ENCODE measurements around the gene AZIN2. TPM values are rescaled to one million over a fixed set of nuclear protein-coding genes. Genes with fewer than 3 reads are reported as not detected.

The AZIN2 gene
- total and polyA plus RNA-seq, 2 of the 13 experiments (the other 11 are each of a cell fraction or from before 2014, with no cell fraction given), result 1.7 to 3.5 TPM

GRCh38 chr1:33140153-33141149 lies 59.5 kb downstream of the AZIN2 start:
- no TSS peak for BruUV-seq (replicated peaks)
- Histone ChIP-seq H3K36me3 (replicated peaks in 1 of 2; ENCODE audit: control insufficient read depth in 1 of 2, insufficient read depth in 2 of 2, low read length in 2 of 2) (no peaks in the 10 kb centered on the region), H3K4me2 (ENCODE audit: low read depth, low read length) (peak overlapping the region; percentile 62), H3K27ac (ENCODE audit: extremely low read length, insufficient read depth, low read length) (no peak overlapping the region), H3K27me3 (ENCODE audit: control insufficient read depth in 1 of 2, insufficient read depth in 2 of 2, low read length in 2 of 2) (no peaks in the 10 kb centered on the region), H3K79me2 (ENCODE audit: insufficient read depth, low read length) (no peaks in the 10 kb centered on the region), H3K9ac (ENCODE audit: insufficient read depth, low read depth, low read length) (no peak overlapping the region), H3K9me3 (ENCODE audit: low read length) (no peaks in the 10 kb centered on the region), H3K4me3 (replicated peaks in 1 of 3; ENCODE audit: insufficient read depth in 1 of 3, low read depth in 2 of 3, low read length in 3 of 3) (no peak overlapping the region), H4K20me1 (ENCODE audit: insufficient read depth, low read length) (peaks cover 3% of the 10 kb centered on the region; the same call in 1 of the 2 replicates), H2AFZ (ENCODE audit: low read length) (no peak overlapping the region), H3K4me1 (ENCODE audit: insufficient read depth, low read length) (peaks cover 14% of the 10 kb centered on the region)
- intact Hi-C loops (cut with micrococcal nuclease; ENCODE audit: unreplicated experiment), result no loop called here
- peak; percentile 72 for FAIRE-seq
- in situ Hi-C loops (cut with HindIII; ENCODE audit: extremely low pct_ligation_motif_present, low pct_unique_long_range_greater_than_20kb), result no loop called here
- peak; percentile 32 for DNase-seq (ENCODE audit: low spot score)
- ChIA-PET CTCF (ENCODE audit: low intra/inter-chr PET ratio, low total read pairs) (no interaction called here), POLR2A (interaction anchor here (2.4 kb wide), 1 partner anchor 12 kb away, joined by 19 read pairs; no protein-coding TSS in a partner anchor)
- ATAC-seq, result peak; percentile 93
- WGBS (ENCODE audit: low lambda C conversion rate), result 18% methylated on average over 7 of the region's 9 CpGs
- TF ChIP-seq MTA3 (CRISPR knock-in tag; IDR thresholded peaks at IDR 0.05) (no peak), ZNF382 (CRISPR knock-in tag; IDR thresholded peaks at IDR 0.05; ENCODE audit: borderline replicate concordance) (no peak), ELK4 (CRISPR knock-in tag; IDR thresholded peaks at IDR 0.05; ENCODE audit: borderline replicate concordance) (no peak), ZNF788 (CRISPR knock-in tag; IDR thresholded peaks at IDR 0.05; ENCODE audit: borderline replicate concordance) (no peak), PPARG (CRISPR knock-in tag; conservative IDR thresholded peaks at IDR 0.05) (no peak), SRSF9 (IDR thresholded peaks at IDR 0.05; ENCODE audit: borderline replicate concordance, insufficient read depth, low read depth, low read length, poor library complexity, severe bottlenecking) (no peak), ZBTB40 (IDR thresholded peaks at IDR 0.05) (no peak), ZBTB40 (CRISPR knock-in tag; IDR thresholded peaks at IDR 0.05) (no peak), ZNF430 (CRISPR knock-in tag; IDR thresholded peaks at IDR 0.05) (no peak), CHD4 (IDR thresholded peaks at IDR 0.05; ENCODE audit: borderline replicate concordance, low read length) (no peak), DNMT3B (CRISPR knock-in tag; conservative IDR thresholded peaks at IDR 0.05) (no peak), SAP130 (CRISPR knock-in tag; IDR thresholded peaks at IDR 0.05; ENCODE audit: low read depth) (no peak)

Data from HepG2 (cell line).